Endodermal cell (in vitro differentiated cells): ENCODE data around the gene WFS1. TPM values are rescaled to one million over a fixed set of nuclear protein-coding genes. Genes with fewer than 3 reads are reported as not detected.

Experiments used
- DNase-seq: peaks from one replicate; pipeline ENCODE4 v3.0.0-alpha.2; 2017
- H3K27ac ChIP-seq: 2 replicates; pipeline ENCODE4 v1.5.1; 2013; ENCODE audit warnings: mild to moderate bottlenecking, low read depth, low read length, moderate library complexity
- H3K27me3 ChIP-seq: 2 replicates; pipeline ENCODE4 v1.6.1; 2013; ENCODE audit warnings: mild to moderate bottlenecking, low read length, moderate library complexity; ENCODE audit not compliant: insufficient read depth, control insufficient read depth, poor library complexity, severe bottlenecking
- H3K36me3 ChIP-seq: 2 replicates; pipeline ENCODE4 v1.7.0; 2013; ENCODE audit warnings: mild to moderate bottlenecking, low read length, moderate library complexity; ENCODE audit not compliant: control insufficient read depth, insufficient read depth
- H3K4me1 ChIP-seq: one replicate; pipeline ENCODE4 v1.7.0; 2013; ENCODE audit warnings: low read length; ENCODE audit not compliant: control insufficient read depth, insufficient read depth
- H3K4me3 ChIP-seq: 2 replicates; pipeline ENCODE4 v1.5.1; 2013; ENCODE audit warnings: mild to moderate bottlenecking, low read length, moderate library complexity
- H3K9ac ChIP-seq: 2 replicates; pipeline ENCODE4 v1.6.1; 2013; ENCODE audit warnings: mild to moderate bottlenecking, low read length, moderate library complexity; ENCODE audit not compliant: poor library complexity, severe bottlenecking; ENCODE audit errors: extremely low read depth
- H3K9me3 ChIP-seq: 2 replicates; pipeline ENCODE4 v1.6.1; 2013; ENCODE audit warnings: mild to moderate bottlenecking, low read length, moderate library complexity; ENCODE audit not compliant: control insufficient read depth
- H3K27ac Mint-ChIP-seq: 2 replicates; pipeline ENCODE4 v1.8.0; 2020; ENCODE audit warnings: mixed read lengths
- H3K27me3 Mint-ChIP-seq: 2 replicates; pipeline ENCODE4 v1.8.0; 2021; ENCODE audit warnings: mild to moderate bottlenecking, mixed read lengths; ENCODE audit not compliant: insufficient read depth
- H3K36me3 Mint-ChIP-seq: 2 replicates; pipeline ENCODE4 v1.8.0; 2020; ENCODE audit warnings: low read depth, mixed read lengths
- H3K4me1 Mint-ChIP-seq: 2 replicates; pipeline ENCODE4 v1.8.0; 2020; ENCODE audit warnings: mixed read lengths
- H3K4me3 Mint-ChIP-seq: 2 replicates; pipeline ENCODE4 v1.8.0; 2020; ENCODE audit warnings: mild to moderate bottlenecking, moderate library complexity, mixed read lengths
- H3K9me3 Mint-ChIP-seq: 2 replicates; pipeline ENCODE4 v1.8.0; 2020; ENCODE audit warnings: mild to moderate bottlenecking, mixed read lengths
- WGBS, 2 experiments: methylation state at CpG; one replicate each; pipeline versions ENCODE4 v1.1.5 to v1.1.7; 2013; ENCODE audit warnings: missing lambda C conversion rate in 2 of 2, mixed read lengths in 1 of 2; ENCODE audit not compliant: insufficient coverage in 1 of 2, insufficient read length in 1 of 2; 5-methylcytosine and 5-hydroxymethylcytosine counted together
- total RNA-seq, 2 donors: library from RNA; stranded (reverse); fragmentation: NEBNext Ultra II Directional in 1 of 2; extraction: Animal tissue kit (Norgen Biotek cat#: 25700) in 1 of 2; gene quantifications; 2 replicates in 1 of 2; 3 replicates in 1 of 2; pipeline ENCODE4 v1.2.1, GENCODE V29; 2021
- TF ChIP-seq, protein P1 (sequence below): fragments of 200-600 bp; sonication (generic); conservative IDR thresholded peaks from 2 replicates; pipeline ENCODE4 v1.5.0; 2021; ENCODE audit warnings: antibody characterized with exemption, mild to moderate bottlenecking

WFS1 gene
- total RNA-seq, 2 donors from 2014 or later = 25.3 to 26.1 TPM

- peak; percentile 90 for DNase-seq
- Mint-ChIP-seq H3K36me3 (no peaks in the 10 kb centered on the region), H3K9me3 (peaks cover 4% of the 10 kb centered on the region), H3K4me3 (peak overlapping the region; percentile 59), H3K4me1 (peaks cover 13% of the 10 kb centered on the region), H3K27ac (no peak overlapping the region), H3K27me3 (peaks cover 33% of the 10 kb centered on the region)
- H3K4me3 ChIP-seq = no peak overlapping the region
- H3K27me3 ChIP-seq = no peaks in the 10 kb centered on the region
- H3K9ac ChIP-seq = no peak overlapping the region
- no peaks in the 10 kb centered on the region for H3K36me3 ChIP-seq
- H3K4me1 ChIP-seq = no peaks in the 10 kb centered on the region
- peaks cover 14% of the 10 kb centered on the region for H3K9me3 ChIP-seq
- WGBS, 2 experiments = 71 to 73% methylated on average over 35 to 67 of the region's 67 CpGs
- H3K27ac ChIP-seq = no peak overlapping the region
- TF ChIP-seq, protein P1, sequence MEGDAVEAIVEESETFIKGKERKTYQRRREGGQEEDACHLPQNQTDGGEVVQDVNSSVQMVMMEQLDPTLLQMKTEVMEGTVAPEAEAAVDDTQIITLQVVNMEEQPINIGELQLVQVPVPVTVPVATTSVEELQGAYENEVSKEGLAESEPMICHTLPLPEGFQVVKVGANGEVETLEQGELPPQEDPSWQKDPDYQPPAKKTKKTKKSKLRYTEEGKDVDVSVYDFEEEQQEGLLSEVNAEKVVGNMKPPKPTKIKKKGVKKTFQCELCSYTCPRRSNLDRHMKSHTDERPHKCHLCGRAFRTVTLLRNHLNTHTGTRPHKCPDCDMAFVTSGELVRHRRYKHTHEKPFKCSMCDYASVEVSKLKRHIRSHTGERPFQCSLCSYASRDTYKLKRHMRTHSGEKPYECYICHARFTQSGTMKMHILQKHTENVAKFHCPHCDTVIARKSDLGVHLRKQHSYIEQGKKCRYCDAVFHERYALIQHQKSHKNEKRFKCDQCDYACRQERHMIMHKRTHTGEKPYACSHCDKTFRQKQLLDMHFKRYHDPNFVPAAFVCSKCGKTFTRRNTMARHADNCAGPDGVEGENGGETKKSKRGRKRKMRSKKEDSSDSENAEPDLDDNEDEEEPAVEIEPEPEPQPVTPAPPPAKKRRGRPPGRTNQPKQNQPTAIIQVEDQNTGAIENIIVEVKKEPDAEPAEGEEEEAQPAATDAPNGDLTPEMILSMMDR = no peak
These were observed 24.1 kb upstream of the WFS1 start for GRCh38 chr4:6245246-6246169.

GRCh38 chr4:6246170-6246634, 23.4 kb upstream of the WFS1 start:
- 82 to 83% methylated on average over 6 to 9 of the region's 9 CpGs for WGBS, 2 experiments
- Mint-ChIP-seq H3K27me3 (peaks cover 33% of the 10 kb centered on the region), H3K4me1 (peaks cover 13% of the 10 kb centered on the region), H3K27ac (no peak overlapping the region), H3K9me3 (peaks cover 4% of the 10 kb centered on the region), H3K4me3 (peak overlapping the region; percentile 59), H3K36me3 (no peaks in the 10 kb centered on the region)
- Histone ChIP-seq H3K9ac (no peak overlapping the region), H3K27me3 (no peaks in the 10 kb centered on the region), H3K4me3 (no peak overlapping the region), H3K9me3 (peaks cover 14% of the 10 kb centered on the region), H3K4me1 (no peaks in the 10 kb centered on the region), H3K36me3 (no peaks in the 10 kb centered on the region), H3K27ac (no peak overlapping the region)
- no peak for DNase-seq
- TF ChIP-seq, protein P1 = no peak

- Histone ChIP-seq H3K36me3 (no peaks in the 10 kb centered on the region), H3K4me3 (no peak overlapping the region), H3K27me3 (no peaks in the 10 kb centered on the region), H3K9ac (no peak overlapping the region), H3K4me1 (no peaks in the 10 kb centered on the region), H3K9me3 (peaks cover 14% of the 10 kb centered on the region), H3K27ac (no peak overlapping the region)
- Mint-ChIP-seq H3K9me3 (peaks cover 4% of the 10 kb centered on the region), H3K4me1 (peaks cover 13% of the 10 kb centered on the region), H3K27ac (no peak overlapping the region), H3K27me3 (peaks cover 21% of the 10 kb centered on the region), H3K36me3 (no peaks in the 10 kb centered on the region), H3K4me3 (no peak overlapping the region)
- WGBS, 2 experiments = 75 to 85% methylated on average over 6 to 10 of the region's 10 CpGs
- TF ChIP-seq, protein P1 = no peak
- DNase-seq = no peak
These were observed 21.3 kb upstream of the WFS1 start for GRCh38 chr4:6248394-6248793.
